H9 (cell line): ENCODE data around the gene CASQ2. TPM values are rescaled to one million over a fixed set of nuclear protein-coding genes. Genes with fewer than 3 reads are reported as not detected.

Source experiments
- DNase-seq: peaks from one replicate; pipeline ENCODE4 v3.0.0-alpha.2; 2017
- H2AFZ ChIP-seq: one replicate; pipeline ENCODE4 v1.6.1; 2013; ENCODE audit warnings: mild to moderate bottlenecking, low read length, control low read depth, moderate library complexity
- H2AK5ac ChIP-seq: 2 replicates; pipeline ENCODE4 v1.6.1; 2013; ENCODE audit warnings: low read length, control low read depth, mixed read lengths; ENCODE audit not compliant: insufficient read length
- H2BK120ac ChIP-seq: one replicate; pipeline ENCODE4 v1.6.1; 2013; ENCODE audit warnings: low read depth, mild to moderate bottlenecking, low read length, control low read depth, inconsistent platforms; ENCODE audit not compliant: poor library complexity, severe bottlenecking
- H2BK12ac ChIP-seq: 2 replicates; pipeline ENCODE4 v1.6.1; 2013; ENCODE audit warnings: low read length, control low read depth, mixed read lengths, low read depth; ENCODE audit not compliant: insufficient read length
- H2BK15ac ChIP-seq: 2 replicates; pipeline ENCODE4 v1.6.1; 2013; ENCODE audit warnings: low read depth, low read length, control low read depth
- H2BK20ac ChIP-seq: one replicate; pipeline ENCODE4 v1.6.1; 2013; ENCODE audit warnings: low read depth, mild to moderate bottlenecking, low read length, control low read depth, inconsistent platforms; ENCODE audit not compliant: poor library complexity, severe bottlenecking
- H2BK5ac ChIP-seq: 2 replicates; pipeline ENCODE4 v1.6.1; 2013; ENCODE audit warnings: low read length, control low read depth, mixed read lengths; ENCODE audit not compliant: insufficient read length
- H3K14ac ChIP-seq: 2 replicates; pipeline ENCODE4 v1.6.1; 2013; ENCODE audit warnings: low read length, control low read depth; ENCODE audit not compliant: insufficient read depth
- H3K18ac ChIP-seq: 2 replicates; pipeline ENCODE4 v1.6.1; 2013; ENCODE audit warnings: low read depth, mild to moderate bottlenecking, mixed read lengths, low read length, control low read depth; ENCODE audit not compliant: insufficient read length
- H3K23ac ChIP-seq: 2 replicates; pipeline ENCODE4 v1.6.1; 2013; ENCODE audit warnings: low read length, control low read depth, mixed read lengths, low read depth; ENCODE audit not compliant: insufficient read length
- H3K23me2 ChIP-seq: 2 replicates; pipeline ENCODE4 v1.6.1; 2013; ENCODE audit warnings: low read depth, mild to moderate bottlenecking, mixed read lengths, low read length, control low read depth; ENCODE audit not compliant: insufficient read length, poor library complexity, severe bottlenecking
- H3K27ac ChIP-seq: 2 replicates; pipeline ENCODE4 v1.5.1; 2013; ENCODE audit warnings: low read length, control low read depth, mixed read lengths, low read depth; ENCODE audit not compliant: insufficient read length
- H3K27me3 ChIP-seq: 2 replicates; pipeline ENCODE4 v1.6.1; 2013; ENCODE audit warnings: low read length, control low read depth, inconsistent platforms; ENCODE audit not compliant: insufficient read depth
- H3K4ac ChIP-seq: 2 replicates; pipeline ENCODE4 v1.6.1; 2013; ENCODE audit warnings: low read depth, mild to moderate bottlenecking, control low read depth, inconsistent platforms, low read length, moderate library complexity
- H3K4me1 ChIP-seq: 2 replicates; pipeline ENCODE4 v1.6.1; 2013; ENCODE audit warnings: low read length, control low read depth, inconsistent platforms; ENCODE audit not compliant: insufficient read depth
- H3K4me2 ChIP-seq: 2 replicates; pipeline ENCODE4 v1.6.1; 2013; ENCODE audit warnings: low read length, control low read depth, mixed read lengths; ENCODE audit not compliant: insufficient read length, insufficient read depth
- H3K56ac ChIP-seq: 2 replicates; pipeline ENCODE4 v1.6.1; 2013; ENCODE audit warnings: low read depth, mild to moderate bottlenecking, mixed read lengths, low read length, control low read depth; ENCODE audit not compliant: insufficient read length
- H3K79me1 ChIP-seq: 2 replicates; pipeline ENCODE4 v1.6.1; 2013; ENCODE audit warnings: low read depth, mild to moderate bottlenecking, moderate library complexity, low read length, control low read depth, inconsistent platforms; ENCODE audit not compliant: insufficient read depth, poor library complexity, severe bottlenecking
- H3K79me2 ChIP-seq: 2 replicates; pipeline ENCODE4 v1.6.1; 2013; ENCODE audit warnings: low read length, control low read depth, inconsistent platforms; ENCODE audit not compliant: insufficient read depth
- H3K9ac ChIP-seq: 2 replicates; pipeline ENCODE4 v1.6.1; 2013; ENCODE audit warnings: low read length, control low read depth, mixed read lengths; ENCODE audit not compliant: insufficient read length; ENCODE audit errors: extremely low read depth
- H3K9me3 ChIP-seq: one replicate; pipeline ENCODE4 v1.6.1; 2013; ENCODE audit warnings: low read depth, low read length, inconsistent platforms; ENCODE audit not compliant: control insufficient read depth
- H3T11ph ChIP-seq: one replicate; pipeline ENCODE4 v1.6.1; 2013; ENCODE audit warnings: mild to moderate bottlenecking, low read length, control low read depth, inconsistent platforms
- H4K20me1 ChIP-seq: one replicate; pipeline ENCODE4 v1.6.1; 2013; ENCODE audit not compliant: control insufficient read depth, insufficient read length, insufficient read depth
- H4K5ac ChIP-seq: 2 replicates; pipeline ENCODE4 v1.6.1; 2013; ENCODE audit warnings: low read depth, mild to moderate bottlenecking, mixed read lengths, low read length, control low read depth; ENCODE audit not compliant: insufficient read length
- H4K8ac ChIP-seq: replicated peaks from 2 replicates; pipeline ENCODE4 v1.6.1; 2013; ENCODE audit warnings: low read length, control low read depth, mixed read lengths, low read depth; ENCODE audit not compliant: insufficient read length
- H4K91ac ChIP-seq: 2 replicates; pipeline ENCODE4 v1.6.1; 2013; ENCODE audit warnings: low read depth, mild to moderate bottlenecking, moderate library complexity, mixed read lengths, low read length, control low read depth; ENCODE audit not compliant: insufficient read length
- H3K27ac Mint-ChIP-seq, 3 experiments: 2 replicates in 2 of 3; 3 replicates in 1 of 3; pipeline ENCODE4 v1.8.0; 2020 to 2021; ENCODE audit warnings: mixed read lengths in 3 of 3, mild to moderate bottlenecking in 1 of 3, moderate library complexity in 1 of 3
- H3K27me3 Mint-ChIP-seq: 2 replicates; pipeline ENCODE4 v1.8.0; 2021; ENCODE audit warnings: low read depth, mild to moderate bottlenecking, moderate library complexity, mixed read lengths
- H3K36me3 Mint-ChIP-seq, 3 experiments: 2 replicates in 2 of 3; 3 replicates in 1 of 3; pipeline ENCODE4 v1.8.0; 2020 to 2021; ENCODE audit warnings: low read depth in 3 of 3, mixed read lengths in 3 of 3; ENCODE audit not compliant: insufficient read depth in 1 of 3
- H3K4me1 Mint-ChIP-seq, 2 experiments: 2 replicates each; pipeline ENCODE4 v1.8.0; 2020; ENCODE audit warnings: mixed read lengths in 2 of 2
- H3K4me3 Mint-ChIP-seq, 2 experiments: 2 replicates in 1 of 2; 3 replicates in 1 of 2; pipeline ENCODE4 v1.8.0; 2020 to 2021; ENCODE audit warnings: mild to moderate bottlenecking in 2 of 2, mixed read lengths in 2 of 2, moderate library complexity in 1 of 2
- H3K9me3 Mint-ChIP-seq, 2 experiments: 2 replicates in 1 of 2; 3 replicates in 1 of 2; pipeline ENCODE4 v1.8.0; 2020; ENCODE audit warnings: mild to moderate bottlenecking in 2 of 2, mixed read lengths in 2 of 2, moderate library complexity in 1 of 2
- CTCF ChIP-seq: fragments of 200-600 bp; sonication (generic); conservative IDR thresholded peaks from 3 replicates; pipeline ENCODE4 v1.8.0; 2021; ENCODE audit warnings: antibody characterized with exemption, mild to moderate bottlenecking
- WGBS: extraction: QIAGEN DNeasy Blood & Tissue Kit; methylation state at CpG from one replicate; pipeline ENCODE4 v1.1.7; 2013; ENCODE audit warnings: missing lambda C conversion rate, low lambda C conversion rate, mixed read lengths; ENCODE audit not compliant: insufficient read length; ENCODE audit errors: extremely low coverage; 5-methylcytosine and 5-hydroxymethylcytosine counted together
- total RNA-seq: library from RNA; stranded (reverse); gene quantifications from 2 replicates; pipeline ENCODE4 v1.2.1, GENCODE V29; 2021

The CASQ2 gene
- total RNA-seq, 1 experiment from 2014 or later = not detected

GRCh38 chr1:115665319-115666096, 103.0 kb downstream of the CASQ2 start:
- no peak overlapping the region for H3K18ac ChIP-seq
- WGBS = no CpG with 5 or more reads among the region's 7 CpGs
- H3K23ac ChIP-seq = no peak overlapping the region
- H3K4me3 Mint-ChIP-seq = no peak overlapping the region
- H4K8ac ChIP-seq = no peak overlapping the region
- no peak overlapping the region for H2BK120ac ChIP-seq
- H2BK15ac ChIP-seq = no peak overlapping the region
- no peak overlapping the region for H3K9ac ChIP-seq
- H3K9me3 ChIP-seq = no peaks in the 10 kb centered on the region
- peaks cover 0 to 8% of the 10 kb centered on the region in 2 experiments; a peak in 2 of 4 replicates for H3K4me1 Mint-ChIP-seq
- no peaks in the 10 kb centered on the region for H3K9me3 Mint-ChIP-seq
- H3K23me2 ChIP-seq = no peaks in the 10 kb centered on the region
- H3K14ac ChIP-seq = no peak overlapping the region
- no peaks in the 10 kb centered on the region for H3K79me2 ChIP-seq
- H3K27ac Mint-ChIP-seq = 0 out of 7 replicates have a peak overlapping the region, but pooled peaks of 1 of the 3 experiments have one; percentile 68
- no peak for TF ChIP-seq CTCF
- H3T11ph ChIP-seq = no peak overlapping the region
- no peak overlapping the region for H2BK20ac ChIP-seq
- no peak for DNase-seq
- H3K79me1 ChIP-seq = no peaks in the 10 kb centered on the region
- H3K4me1 ChIP-seq = peaks cover 2% of the 10 kb centered on the region; the same call in 1 of the 2 replicates
- H3K56ac ChIP-seq = no peak overlapping the region
- no peak overlapping the region for H2BK12ac ChIP-seq
- no peak overlapping the region for H2AFZ ChIP-seq
- no peaks in the 10 kb centered on the region for H3K27me3 ChIP-seq
- peaks cover 26 to 65% (median 36%) of the 10 kb centered on the region in 3 experiments for H3K36me3 Mint-ChIP-seq
- no peak overlapping the region for H3K4ac ChIP-seq
- H2AK5ac ChIP-seq = no peak overlapping the region
- H3K27me3 Mint-ChIP-seq = no peaks in the 10 kb centered on the region
- H2BK5ac ChIP-seq = no peak overlapping the region
- no peak overlapping the region for H4K5ac ChIP-seq
- no peak overlapping the region for H3K27ac ChIP-seq
- H4K91ac ChIP-seq = no peak overlapping the region
- H3K4me2 ChIP-seq = no peak overlapping the region
- H4K20me1 ChIP-seq = no peaks in the 10 kb centered on the region
